ENCODE data around the gene STMN1.
A peak's percentile ranks its signal among the peaks of the same experiment; 100 is the strongest.

The STMN1 gene

GRCh38 chr1:25900219-25900618, 6.0 kb downstream of the STMN1 start:
- TF ChIP-seq POLR2A (IDR thresholded peaks at IDR 0.05; ENCODE audit: extremely low read depth, insufficient read length) (no peak), CTCF (IDR thresholded peaks at IDR 0.05; ENCODE audit: low read depth, low read length) (no peak), MAX (IDR thresholded peaks at IDR 0.05; ENCODE audit: low read depth, low read length) (no peak)
- DNase-seq (ENCODE audit: low read depth), result no peak
- no peak overlapping the region for H3K4me3 ChIP-seq (ENCODE audit: low read depth, low read length)

- no peak overlapping the region for H3K4me3 ChIP-seq (ENCODE audit: low read depth, low read length)
- TF ChIP-seq MAX (IDR thresholded peaks at IDR 0.05; ENCODE audit: low read depth, low read length), result no peak
- TF ChIP-seq POLR2A (IDR thresholded peaks at IDR 0.05; ENCODE audit: extremely low read depth, insufficient read length), result no peak
- TF ChIP-seq CTCF (IDR thresholded peaks at IDR 0.05; ENCODE audit: low read depth, low read length), result no peak
- no peak for TF ChIP-seq MYC (IDR thresholded peaks at IDR 0.05; ENCODE audit: low read depth, low read length)
- no peak for DNase-seq (ENCODE audit: low read depth)
Observed at GRCh38 chr1:25899792-25900191, 6.4 kb downstream of the STMN1 start.

GRCh38 chr1:25898223-25899015, 7.8 kb downstream of the STMN1 start:
- TF ChIP-seq CTCF (IDR thresholded peaks at IDR 0.05; ENCODE audit: low read depth, low read length), result no peak
- TF ChIP-seq POLR2A (IDR thresholded peaks at IDR 0.05; ENCODE audit: extremely low read depth, insufficient read length), result peak; percentile 15
- TF ChIP-seq MAX (IDR thresholded peaks at IDR 0.05; ENCODE audit: low read depth, low read length), result no peak
- no peak overlapping the region for H3K4me3 ChIP-seq (ENCODE audit: low read depth, low read length)
- DNase-seq (ENCODE audit: low read depth), result no peak

GRCh38 chr1:25897754-25898153, 8.5 kb downstream of the STMN1 start:
- no peak for DNase-seq (ENCODE audit: low read depth)
- TF ChIP-seq MAX (IDR thresholded peaks at IDR 0.05; ENCODE audit: low read depth, low read length) (peak; percentile 33), POLR2A (IDR thresholded peaks at IDR 0.05; ENCODE audit: extremely low read depth, insufficient read length) (no peak), MYC (IDR thresholded peaks at IDR 0.05; ENCODE audit: low read depth, low read length) (no peak), CTCF (IDR thresholded peaks at IDR 0.05; ENCODE audit: low read depth, low read length) (no peak)

GRCh38 chr1:25896266-25896665, 10.0 kb downstream of the STMN1 start:
- H3K4me3 ChIP-seq (ENCODE audit: low read depth, low read length), result no peak overlapping the region
- TF ChIP-seq MYC (IDR thresholded peaks at IDR 0.05; ENCODE audit: low read depth, low read length), result no peak
- TF ChIP-seq POLR2A (IDR thresholded peaks at IDR 0.05; ENCODE audit: extremely low read depth, insufficient read length), result no peak
- no peak for TF ChIP-seq CTCF (IDR thresholded peaks at IDR 0.05; ENCODE audit: low read depth, low read length)
- TF ChIP-seq MAX (IDR thresholded peaks at IDR 0.05; ENCODE audit: low read depth, low read length), result no peak
- DNase-seq (ENCODE audit: low read depth), result no peak

More at GRCh38 chr1:25897754-25898153, 8.5 kb downstream of the STMN1 start:
- no peak overlapping the region for H3K4me3 ChIP-seq (ENCODE audit: low read depth, low read length)
